GM12878 (cell line): Measurements from ENCODE around the gene VEPH1. TPM values are rescaled to one million over a fixed set of nuclear protein-coding genes. Genes with fewer than 3 reads are reported as not detected.

Experiments
- ATAC-seq: fragments of 200-7000 bp; cut with Tn5 transposase; 3 replicates; pipeline ENCODE4 v1.9.1; 2020; ENCODE audit warnings: mild to moderate bottlenecking, moderate library complexity
- BruUV-seq: library from RNA; stranded (reverse); fragments of 400-500 nt; replicated peaks from 2 replicates; lab custom pipeline; 2021; lab: Mats Ljungman, UMichigan
- CTCF ChIA-PET: fragments of 300-600 bp; sonication (Branson Sonifier 250); formaldehyde crosslinking; extraction: SDS; loops from one replicate; lab custom pipeline; 2021; ENCODE audit warnings: inconsistent platforms; lab: Yijun Ruan, JAX
- POLR2A ChIA-PET: fragments of 350-600 bp; formaldehyde crosslinking; extraction: SDS; loops from one replicate; lab custom pipeline; 2021; ENCODE audit warnings: inconsistent platforms; lab: Charles Lee
- RAD21 ChIA-PET: fragments of 300-600 bp; sonication (Branson Sonifier 250); formaldehyde crosslinking; loops from one replicate; lab custom pipeline; 2023; ENCODE audit warnings: antibody characterized with exemption; ENCODE audit not compliant: unreplicated experiment; lab: Charles Lee
- SMC1A ChIA-PET: fragments of 300-600 bp; sonication (Branson Sonifier 250); formaldehyde crosslinking; loops from one replicate; lab custom pipeline; 2023; ENCODE audit not compliant: unreplicated experiment, uncharacterized antibody; lab: Charles Lee
- DNase-seq: peaks from one replicate; pipeline ENCODE4 v3.0.0-alpha.2; 2011; ENCODE audit warnings: low read depth, low spot score
- FAIRE-seq: peaks from 3 replicates; lab custom pipeline; 2011; peaks lifted over from hg19 to GRCh38; lab: Jason Lieb, UNC
- H2AFZ ChIP-seq: 2 replicates; pipeline ENCODE4 v1.6.0; 2011; ENCODE audit warnings: low read depth, low read length, control low read depth; ENCODE audit not compliant: control insufficient read depth
- H3K27ac ChIP-seq: 2 replicates; pipeline ENCODE4 v1.5.1; 2011; ENCODE audit warnings: control low read depth; ENCODE audit not compliant: control insufficient read depth, insufficient read depth
- H3K27me3 ChIP-seq, 2 experiments: replicated peaks in 1 of 2; 2 replicates each; pipeline versions ENCODE4 v1.6.0 to v1.6.1; 2011; ENCODE audit warnings: low read length in 1 of 2; ENCODE audit not compliant: control insufficient read depth in 2 of 2, insufficient read depth in 2 of 2
- H3K36me3 ChIP-seq, 2 experiments: 2 replicates each; pipeline ENCODE4 v1.5.1; 2011; ENCODE audit warnings: low read length in 1 of 2; ENCODE audit not compliant: control insufficient read depth in 2 of 2, insufficient read depth in 2 of 2
- H3K4me1 ChIP-seq: 2 replicates; pipeline ENCODE4 v1.6.1; 2011; ENCODE audit warnings: mild to moderate bottlenecking, low read length, moderate library complexity, mixed read lengths; ENCODE audit not compliant: control insufficient read depth, insufficient read depth
- H3K4me2 ChIP-seq: 2 replicates; pipeline ENCODE4 v1.6.0; 2011; ENCODE audit warnings: control low read depth; ENCODE audit not compliant: control insufficient read depth, insufficient read depth
- H3K4me3 ChIP-seq: fragments of 200-600 bp; sonication (generic); 2 replicates; pipeline ENCODE4 v1.5.1; 2016
- H3K79me2 ChIP-seq: 2 replicates; pipeline ENCODE4 v1.6.0; 2011; ENCODE audit warnings: low read length; ENCODE audit not compliant: control insufficient read depth, insufficient read depth
- H3K9ac ChIP-seq: 2 replicates; pipeline ENCODE4 v1.8.0; 2011; ENCODE audit warnings: low read length, control low read depth, mixed read lengths; ENCODE audit not compliant: control insufficient read depth, insufficient read depth
- H3K9me3 ChIP-seq: replicated peaks from 3 replicates; pipeline ENCODE4 v1.5.1; 2011; ENCODE audit warnings: mild to moderate bottlenecking, low read length; ENCODE audit not compliant: control insufficient read depth, insufficient read depth
- H4K20me1 ChIP-seq: 2 replicates; pipeline ENCODE4 v1.6.0; 2011; ENCODE audit not compliant: control insufficient read depth, insufficient read depth
- HDAC6 ChIP-seq: fragments of 200-600 bp; sonication (generic); IDR thresholded peaks from one replicate; pipeline ENCODE4 v1.8.0; 2017; ENCODE audit warnings: antibody characterized with exemption; ENCODE audit not compliant: unreplicated experiment
- MTA3 ChIP-seq: IDR thresholded peaks from 2 replicates; pipeline ENCODE4 v1.6.1; 2012; ENCODE audit warnings: low read length, inconsistent platforms, borderline replicate concordance
- REST ChIP-seq: IDR thresholded peaks from 2 replicates; pipeline ENCODE4 v1.6.1; 2012; ENCODE audit warnings: mild to moderate bottlenecking, low read depth, low read length
- SP1 ChIP-seq: IDR thresholded peaks from one replicate; pipeline ENCODE4 v1.6.1; 2011; ENCODE audit warnings: low read depth, low read length
- USF2 ChIP-seq: IDR thresholded peaks from 2 replicates; pipeline ENCODE4 v1.6.1; 2011; ENCODE audit warnings: low read depth, low read length, improper control_type of control experiment, borderline replicate concordance
- ZNF622 ChIP-seq: fragments of 450-650 bp; IDR thresholded peaks from 2 replicates; pipeline ENCODE4 v1.6.1; 2017; ENCODE audit warnings: mild to moderate bottlenecking, inconsistent platforms
- WGBS: methylation state at CpG from one replicate; pipeline ENCODE4 v1.1.6; 2016; ENCODE audit warnings: low lambda C conversion rate; ENCODE audit not compliant: insufficient replicate concordance, insufficient coverage; ENCODE audit errors: missing lambda C conversion rate; 5-methylcytosine and 5-hydroxymethylcytosine counted together
- in situ Hi-C: fragments of 300-500 bp; cut with MboI; formaldehyde crosslinking; loops from 9 replicates; pipeline ENCODE4 v1.14.3; 2018; ENCODE audit warnings: mixed read lengths
- intact Hi-C: fragments of 100-400 bp; cut with micrococcal nuclease; formaldehyde crosslinking; loops from one replicate; pipeline ENCODE4 v1.14.2; 2022; ENCODE audit not compliant: unreplicated experiment
- polyA plus RNA-seq, 11 experiments: library from polyadenylated mRNA; depleted of rRNA in 4 of 11; unstranded in 6 of 11; stranded (reverse) in 5 of 11; fragments of >200 nt; fragmentation: Nextera tagmentation in 4 of 11; fragmentation: Illumina TruSeq in 1 of 11; extraction: Ambion mirVana in 4 of 11; extraction: Trizol in 1 of 11; gene quantifications; 1 replicate in 1 of 11; 2 replicates in 10 of 11; pipeline versions ENCODE4 v1.2.1 to v1.2.3, GENCODE V29; 2011 to 2016; ENCODE audit warnings: inconsistent platforms in 2 of 11, missing spikeins in 2 of 11, low read depth in 1 of 11
- total RNA-seq, 4 experiments: library from RNA; depleted of rRNA in 3 of 4; stranded (reverse); fragments of >200 nt in 3 of 4; fragmentation: Illumina TruSeq in 1 of 4; extraction: Trizol in 1 of 4; gene quantifications; 2 replicates each; pipeline versions ENCODE4 v1.2.1 to v1.2.3, GENCODE V29; 2013 to 2021

VEPH1 gene
- total and polyA plus RNA-seq, 10 of the 15 experiments (the other 5 are each of a cell fraction or from before 2014, with no cell fraction given), result 0.04 to 0.26 (median 0.17) TPM; not detected in 7

- FAIRE-seq (no peak), DNase-seq (no peak), ATAC-seq (no peak)
- intact Hi-C loops, result no loop called here
- no peaks in the 10 kb centered on the region for H4K20me1 ChIP-seq
- TF ChIP-seq SP1 (no peak), USF2 (no peak), HDAC6 (no peak), REST (no peak), MTA3 (no peak), ZNF622 (no peak)
- H3K4me3 ChIP-seq, result no peak overlapping the region
- H3K27ac ChIP-seq, result no peak overlapping the region
- 0% methylated on average over 1 of the region's 1 CpG for WGBS
- no peaks in the 10 kb centered on the region for H3K9me3 ChIP-seq
- H3K27me3 ChIP-seq, result no peaks in the 10 kb centered on the region
- BruUV-seq, result no TSS peak
- in situ Hi-C loops, result no loop called here
- ChIA-PET CTCF (no interaction called here), SMC1A (no interaction called here), POLR2A (no interaction called here), RAD21 (no interaction called here)
- no peak overlapping the region for H3K4me2 ChIP-seq
- no peaks in the 10 kb centered on the region for H3K79me2 ChIP-seq
- H2AFZ ChIP-seq, result no peak overlapping the region
- H3K36me3 ChIP-seq, result no peaks in the 10 kb centered on the region
- H3K4me1 ChIP-seq, result no peaks in the 10 kb centered on the region
- no peak overlapping the region for H3K9ac ChIP-seq
These were observed 208.7 kb downstream of the VEPH1 start for GRCh38 chr3:157294491-157294890.
